Activated T-helper 1 cell treated with Interleukin-2 at 50 U/mL for 16 hours (primary cell): ENCODE data around the gene CDH19.
"Not testable (repeated sequence)": the region's sequence is repeated elsewhere in the genome, so short reads cannot be mapped to it uniquely, and the experiment has no call there.

ENCODE experiments used
- DNase-seq: peaks from one replicate; pipeline ENCODE4 v3.0.0-alpha.2; 2020; ENCODE audit warnings: low read depth

Gene CDH19

GRCh38 chr18:66566616-66567015, 37.3 kb downstream of the CDH19 start:
- DNase-seq, result no peak

- no peak for DNase-seq
Observed at GRCh38 chr18:66564236-66564635, 39.7 kb downstream of the CDH19 start.

DNA sequence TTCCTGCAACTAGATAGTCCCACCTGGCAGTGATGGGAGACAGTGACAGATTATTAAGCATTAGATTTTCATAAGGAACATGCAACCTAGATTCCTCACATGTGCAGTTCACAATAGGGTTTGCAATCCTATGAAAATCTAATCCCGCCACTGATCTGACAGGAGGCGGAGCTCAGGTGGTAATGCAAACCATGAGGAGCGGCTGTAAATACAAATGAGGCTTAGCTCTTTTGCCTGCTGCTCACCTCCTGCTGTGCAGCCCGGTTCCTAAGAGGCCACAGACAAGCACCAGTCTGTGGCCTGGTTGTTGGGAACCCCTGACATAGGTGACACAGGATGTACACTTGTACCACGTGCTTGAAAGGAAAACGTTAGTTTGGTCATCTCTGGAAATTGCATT, 41.6 kb downstream of the CDH19 start:
- DNase-seq, result no peak

DNA sequence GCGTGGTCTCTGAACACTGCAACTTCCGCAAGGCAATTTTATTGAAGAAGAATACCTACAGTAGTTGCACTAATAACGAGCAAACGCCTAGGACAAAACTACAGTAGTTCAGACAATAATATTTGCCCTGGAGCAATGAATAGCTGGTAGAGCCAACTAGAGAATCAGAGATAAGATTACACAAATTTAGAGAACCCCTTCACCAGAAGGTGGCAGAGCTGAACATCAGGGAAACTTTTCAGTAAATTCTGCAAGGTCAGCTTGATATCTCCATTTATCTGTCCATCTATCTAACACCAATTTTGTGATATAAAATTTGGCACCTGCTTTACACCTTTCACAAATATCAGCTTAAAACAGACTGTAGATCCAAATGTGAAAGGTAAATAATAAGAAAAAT, 43.8 kb downstream of the CDH19 start:
- DNase-seq, result no peak

DNA sequence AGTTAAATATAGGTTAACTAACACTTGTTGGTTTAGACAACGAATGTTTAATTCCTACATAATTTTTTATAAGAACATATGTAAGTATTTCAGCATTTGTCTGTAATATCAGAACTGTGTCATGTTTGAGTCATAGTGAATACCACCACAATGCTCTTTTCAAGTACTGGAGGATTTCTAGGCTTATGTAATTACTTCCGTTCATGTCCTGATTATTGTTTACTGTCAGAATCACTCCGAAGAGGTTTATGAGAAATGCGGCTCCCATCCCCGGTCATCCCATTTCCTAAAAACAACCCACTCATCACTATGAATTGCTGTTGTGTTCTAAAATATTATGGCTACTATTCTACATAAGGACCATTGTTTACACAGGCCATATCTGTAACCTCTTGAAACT, 45.1 kb downstream of the CDH19 start:
- DNase-seq, result no peak

- no peak for DNase-seq
Observed at GRCh38 chr18:66557091-66557490, 46.8 kb downstream of the CDH19 start.

DNA sequence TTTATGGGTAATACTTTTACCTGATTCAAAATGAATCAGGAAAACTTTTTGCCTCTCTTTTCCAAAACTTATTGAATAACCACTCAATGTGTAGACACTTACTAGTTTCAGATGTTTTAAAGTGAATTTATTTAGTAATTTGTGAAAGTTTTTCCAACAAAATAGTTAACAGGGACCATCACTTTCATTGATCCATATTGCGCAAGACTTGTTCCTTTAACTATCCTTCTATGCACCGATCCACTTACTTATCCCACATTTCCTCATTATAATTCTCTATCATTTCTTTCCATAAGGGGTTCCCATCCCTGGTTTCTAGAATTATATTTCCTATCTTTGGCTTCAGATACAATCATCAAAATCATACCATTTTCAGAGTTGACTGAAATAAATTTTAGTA, 48.3 kb downstream of the CDH19 start:
- DNase-seq, result no peak

DNA sequence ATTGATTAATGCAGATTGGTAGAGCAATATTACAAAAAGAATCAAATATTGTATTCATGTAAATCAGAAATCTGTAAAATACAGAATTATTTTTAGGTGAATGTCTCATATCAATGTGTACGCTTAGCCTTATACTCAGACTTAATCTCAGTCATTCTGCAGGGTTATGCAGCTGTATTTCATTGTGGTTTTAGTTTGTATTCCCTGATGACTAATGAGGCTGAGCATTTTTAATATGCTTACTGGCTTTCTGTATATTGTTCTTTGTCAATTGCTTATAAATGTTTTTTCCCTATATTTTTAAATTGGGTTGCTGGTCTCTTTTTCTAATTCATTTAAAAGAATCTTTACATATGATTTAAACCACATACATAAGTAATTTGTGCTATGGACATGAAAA, 50.1 kb downstream of the CDH19 start:
- DNase-seq, result no peak

DNA sequence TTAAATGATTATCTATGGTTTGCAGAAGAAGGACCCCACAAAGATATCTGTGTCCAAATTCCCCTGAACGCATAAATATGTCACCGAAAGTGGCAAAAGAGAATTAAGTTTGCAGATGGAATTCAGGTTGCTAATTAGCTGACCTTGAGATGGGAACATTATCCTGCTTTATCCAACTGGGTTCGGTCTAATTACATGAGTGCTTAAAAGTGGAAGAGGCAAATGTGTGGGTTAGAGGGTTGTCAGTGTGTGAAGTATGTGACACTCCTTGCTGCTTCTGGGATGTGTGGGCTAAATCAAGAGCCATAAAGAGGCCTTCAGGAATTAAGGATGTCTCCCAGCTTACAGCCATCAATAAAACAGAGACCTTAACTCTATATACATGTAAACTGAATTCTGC, 53.5 kb downstream of the CDH19 start:
- no peak for DNase-seq

DNA sequence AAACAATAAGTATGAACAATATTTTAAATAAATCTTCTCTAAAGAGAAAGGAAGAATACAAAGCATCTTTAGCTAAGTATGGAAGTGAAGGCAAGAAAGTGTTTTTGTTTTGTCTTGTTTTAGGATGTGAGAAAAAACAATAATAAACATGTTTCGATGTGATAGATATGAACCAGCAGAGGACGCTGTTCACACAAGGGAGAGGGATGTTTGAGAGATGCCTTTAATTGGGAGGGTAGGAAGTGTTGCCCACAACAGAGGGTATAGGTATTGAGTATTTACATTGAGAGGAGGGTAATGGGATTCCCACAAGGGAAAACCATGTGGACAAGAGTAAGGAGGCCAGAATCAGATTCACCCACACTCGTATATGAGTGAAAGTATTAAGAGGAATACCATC, 55.1 kb downstream of the CDH19 start:
- DNase-seq, result no peak

DNA sequence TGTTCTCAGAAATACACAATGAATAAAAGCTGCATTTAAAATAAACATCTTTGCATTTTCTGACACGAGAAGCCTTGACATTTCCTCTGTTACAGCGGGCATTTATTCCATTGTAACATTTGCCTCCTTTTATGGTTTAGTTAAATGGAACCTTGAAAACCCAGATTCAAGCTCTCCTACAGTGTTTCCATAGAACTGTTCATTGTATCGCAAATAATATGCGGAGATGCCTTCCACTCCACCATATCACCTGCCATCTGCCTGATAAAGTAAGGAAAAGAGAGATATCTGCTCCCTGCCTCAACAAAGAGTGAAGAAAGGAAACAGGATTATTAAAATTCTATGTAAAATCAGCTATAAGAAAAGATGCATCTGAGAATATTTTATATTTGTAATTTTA, 69.8 kb downstream of the CDH19 start:
- DNase-seq, result no peak

DNA sequence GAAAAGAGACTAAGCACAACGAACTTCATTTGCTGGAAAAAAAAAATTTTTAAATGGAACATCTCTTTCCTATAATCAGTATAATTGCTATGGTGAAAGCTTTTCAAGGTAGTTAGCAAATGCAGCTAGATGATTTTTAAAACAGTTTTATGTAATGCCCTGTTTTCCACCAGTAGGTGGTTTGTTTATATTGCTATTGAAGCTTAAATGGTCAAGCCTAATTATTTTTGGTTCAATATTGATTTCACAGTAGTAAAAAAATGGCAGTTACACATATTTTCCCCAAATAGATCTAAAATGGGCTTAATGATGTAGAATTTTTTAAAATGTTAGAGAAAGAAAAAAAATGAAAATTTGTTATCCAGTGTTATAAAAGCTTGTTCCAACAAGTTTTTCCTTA, 70.2 kb downstream of the CDH19 start:
- DNase-seq, result no peak

- no peak for DNase-seq
Observed at GRCh38 chr18:66523219-66523991, 80.5 kb downstream of the CDH19 start.

GRCh38 chr18:66513996-66514395, 89.9 kb downstream of the CDH19 start:
- no peak for DNase-seq

DNA sequence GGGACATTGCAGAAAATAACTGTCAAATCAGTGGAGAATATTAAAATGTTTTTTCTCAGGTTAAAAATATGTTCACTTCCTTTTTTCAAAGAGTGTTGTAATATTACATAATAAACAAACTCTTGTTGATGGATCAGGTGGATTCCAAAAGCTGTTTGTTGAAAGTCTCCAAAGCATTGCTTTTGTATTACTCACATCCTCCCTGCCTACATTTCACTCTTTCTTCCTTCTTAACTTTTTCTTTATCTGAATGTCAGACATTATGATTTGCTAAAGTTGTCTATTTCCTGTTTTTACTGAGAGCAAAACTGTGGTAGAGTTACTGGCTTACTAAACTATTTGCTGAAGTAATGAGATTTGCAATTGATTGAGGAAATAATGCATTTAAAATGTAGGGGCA, 92.1 kb downstream of the CDH19 start:
- DNase-seq, result no peak

GRCh38 chr18:66511289-66511688, 92.6 kb downstream of the CDH19 start:
- no peak for DNase-seq

GRCh38 chr18:66510357-66511045, 93.4 kb downstream of the CDH19 start:
- DNase-seq, result no peak

- DNase-seq, result no peak
Observed at GRCh38 chr18:66508937-66509336, 95.0 kb downstream of the CDH19 start.

DNA sequence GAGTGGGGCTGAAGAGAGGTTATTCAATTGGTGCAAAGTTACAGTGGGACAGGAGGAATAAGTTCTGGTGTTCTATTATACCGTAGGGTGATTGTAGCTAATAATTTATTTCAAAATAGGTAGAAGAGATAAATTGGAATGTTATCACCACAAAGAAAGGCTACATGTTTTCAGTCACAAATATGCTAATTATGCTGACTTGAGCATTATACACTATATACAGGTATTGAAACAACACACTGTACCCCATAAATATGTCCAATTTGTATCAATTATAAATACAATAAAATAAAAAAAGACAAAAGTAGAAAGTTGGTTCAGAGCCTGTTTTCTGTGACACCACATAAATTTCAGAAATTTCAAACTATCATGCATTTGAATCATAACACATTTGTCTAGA, 97.7 kb downstream of the CDH19 start:
- no peak for DNase-seq

DNA sequence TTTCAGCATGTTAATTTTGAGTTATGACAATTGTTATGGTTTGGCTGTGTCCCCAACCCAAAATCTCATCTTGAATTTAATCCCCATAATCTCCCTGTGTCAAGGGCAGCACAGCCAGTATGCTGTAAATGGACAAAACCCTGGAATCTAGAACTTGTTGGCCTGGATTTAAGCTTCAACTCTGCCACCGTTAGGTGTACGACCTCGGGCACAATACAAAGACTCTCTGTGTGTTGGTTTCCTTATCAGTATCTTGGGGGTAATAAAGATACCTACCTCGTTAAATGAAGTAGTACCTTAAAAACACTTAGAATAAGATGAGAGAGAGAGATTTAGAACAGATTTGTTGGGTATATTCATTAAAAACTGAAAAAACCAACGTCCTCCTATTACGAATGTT, 106.5 kb downstream of the CDH19 start:
- no peak for DNase-seq

DNA sequence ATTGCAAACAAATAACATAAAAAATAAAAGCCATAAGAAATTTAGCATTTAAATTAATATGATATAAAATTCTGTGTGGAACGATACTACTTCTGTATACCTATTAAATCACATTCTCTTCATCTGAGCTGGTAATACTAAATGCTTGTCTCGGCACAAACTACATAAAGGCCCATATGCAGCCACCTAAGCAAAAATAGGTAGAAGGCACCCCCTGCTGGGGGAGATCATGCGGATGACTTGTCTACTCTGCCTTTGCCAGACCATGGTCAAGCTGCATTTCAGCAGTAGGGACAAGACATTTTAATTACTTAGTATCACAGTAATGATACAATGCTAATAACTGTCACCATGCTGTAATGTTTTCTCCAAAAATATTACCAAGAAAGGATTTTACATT, 108.0 kb downstream of the CDH19 start:
- DNase-seq, result no peak

- DNase-seq, result no peak
Observed at GRCh38 chr18:66473882-66474281, 130.0 kb downstream of the CDH19 start.

- not testable (repeated sequence) for DNase-seq
Observed at GRCh38 chr18:66466184-66466583, 137.7 kb downstream of the CDH19 start.

DNA sequence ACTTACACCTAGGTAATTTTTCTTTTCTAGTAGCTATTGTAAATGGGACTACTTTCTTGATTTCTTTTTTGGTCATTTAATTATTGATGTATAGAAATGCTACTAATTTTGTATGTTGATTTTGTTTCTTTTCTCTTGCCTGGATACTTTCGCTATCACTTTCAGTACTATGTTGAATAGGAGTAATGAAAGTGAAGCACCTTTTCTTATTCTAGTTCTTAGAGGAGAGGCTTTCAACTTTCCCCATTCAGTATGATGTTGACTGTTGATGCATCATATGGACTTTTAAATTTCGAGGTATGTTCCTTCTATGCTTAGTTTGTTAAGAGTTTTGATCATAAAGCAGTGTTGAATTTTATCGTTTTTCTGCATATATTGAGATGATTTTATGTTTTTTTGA, 142.5 kb downstream of the CDH19 start:
- no peak for DNase-seq
